ENCODE data around the gene PSD2.
A peak's percentile ranks its signal among the peaks of the same experiment; 100 is the strongest.

The PSD2 gene

DNA sequence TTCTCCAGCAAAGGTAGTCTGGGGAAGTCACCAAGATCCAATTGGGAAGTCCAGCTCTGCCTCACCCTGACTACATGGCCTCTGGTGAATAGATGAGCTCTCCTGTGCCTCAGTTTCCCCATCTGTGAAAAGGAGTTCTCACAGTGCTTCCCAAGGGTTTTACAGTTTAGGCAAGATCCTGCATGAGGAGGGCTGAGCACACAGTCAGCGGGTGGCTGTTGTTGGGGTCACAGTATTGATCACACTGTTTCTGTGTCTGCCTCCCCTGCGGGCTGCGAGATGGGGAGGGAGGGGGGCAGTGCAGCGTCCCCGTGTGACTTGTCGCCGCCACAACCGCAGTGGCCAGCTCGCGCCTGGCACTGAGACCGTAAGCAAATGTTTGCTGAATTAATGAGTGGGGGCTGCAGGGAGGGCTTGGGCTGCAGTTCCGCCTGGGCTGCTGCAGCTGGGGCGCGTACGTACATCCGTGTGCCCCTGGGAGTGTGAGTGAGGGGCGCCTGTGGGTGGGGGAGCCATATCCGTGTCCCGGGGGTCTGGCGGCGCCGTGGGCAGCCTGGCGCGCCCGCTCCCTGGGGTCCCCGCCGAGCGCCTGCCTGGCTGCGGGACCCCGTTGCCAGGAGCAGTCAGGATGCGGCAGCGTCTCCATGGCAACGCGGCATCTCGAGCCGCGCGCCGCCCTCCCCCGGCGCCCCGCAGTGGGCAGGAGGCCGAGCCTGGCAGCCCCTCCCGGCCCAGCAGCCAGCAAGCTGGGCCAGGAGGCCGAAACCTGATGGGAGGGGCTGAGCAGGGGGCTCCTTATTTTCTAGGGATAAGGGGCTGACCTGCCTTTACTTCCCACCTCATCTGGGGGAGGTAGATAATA lies 31.4 kb upstream of the PSD2 start:
- DNase-seq, result no peak

DNA sequence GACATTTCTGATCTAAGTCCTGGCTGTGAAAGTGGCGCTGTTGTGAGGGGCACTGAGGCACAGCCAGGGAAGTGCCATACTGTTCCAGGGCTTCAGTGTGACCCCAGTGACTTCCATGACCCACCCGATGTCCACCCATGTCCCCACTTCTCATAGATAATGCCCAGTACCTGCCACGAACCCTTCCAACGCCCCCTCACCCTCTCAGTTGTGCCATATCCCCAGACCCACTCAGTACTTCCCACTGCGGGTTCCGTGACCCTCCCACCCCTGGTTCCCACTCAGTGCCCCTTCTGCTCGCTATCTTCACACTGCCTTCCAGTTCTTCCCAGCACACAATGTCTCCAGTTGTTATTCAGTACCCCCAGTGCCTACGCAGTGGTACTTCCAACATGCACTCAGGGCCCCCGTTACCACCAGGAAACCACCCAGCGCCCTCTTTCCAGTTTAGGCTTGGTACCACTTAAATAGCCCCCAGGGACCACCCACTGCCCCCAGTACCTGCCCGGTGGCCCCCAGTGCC lies 30.7 kb upstream of the PSD2 start:
- no peak for DNase-seq

DNA sequence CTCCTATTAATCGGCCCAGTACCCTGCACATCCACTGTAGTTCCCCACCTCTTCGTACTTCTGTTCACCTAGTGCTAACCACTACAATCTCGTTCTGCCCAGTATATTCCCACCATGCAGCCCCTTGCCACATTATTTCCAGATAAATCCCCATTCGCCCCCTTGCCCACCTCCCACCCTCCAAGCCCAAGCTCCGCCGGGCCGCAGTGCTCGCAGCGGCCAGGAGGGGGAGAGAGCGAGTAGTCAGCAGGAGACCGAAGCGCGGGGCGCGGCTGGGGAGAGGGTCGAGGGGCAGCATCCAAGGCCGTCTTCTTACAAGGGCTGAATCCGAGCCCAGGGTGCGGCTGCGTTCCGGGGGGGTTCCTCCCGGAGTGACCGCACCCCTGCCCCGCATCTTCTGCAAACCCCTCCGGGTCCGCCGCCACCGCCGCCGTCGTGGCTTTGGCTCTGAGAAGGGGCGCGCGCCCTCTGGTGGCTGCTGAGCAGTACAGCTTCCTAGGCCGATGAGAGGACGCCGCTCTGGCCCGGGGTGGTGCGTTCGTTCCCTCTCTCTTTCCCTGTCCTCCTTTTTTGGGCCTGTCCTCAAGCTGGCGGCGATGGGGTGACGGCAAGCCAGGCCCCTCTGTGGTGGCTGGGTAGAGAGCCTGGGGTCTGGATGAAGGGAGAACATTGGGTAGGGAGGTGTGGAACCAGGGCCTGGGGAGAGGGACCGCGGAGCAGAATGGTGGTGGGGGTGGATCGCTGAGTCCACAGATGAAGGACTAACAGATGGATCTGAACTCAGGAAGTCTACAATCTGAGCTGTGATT lies 30.0 kb upstream of the PSD2 start:
- DNase-seq, result peak; percentile 55 to 86

DNA sequence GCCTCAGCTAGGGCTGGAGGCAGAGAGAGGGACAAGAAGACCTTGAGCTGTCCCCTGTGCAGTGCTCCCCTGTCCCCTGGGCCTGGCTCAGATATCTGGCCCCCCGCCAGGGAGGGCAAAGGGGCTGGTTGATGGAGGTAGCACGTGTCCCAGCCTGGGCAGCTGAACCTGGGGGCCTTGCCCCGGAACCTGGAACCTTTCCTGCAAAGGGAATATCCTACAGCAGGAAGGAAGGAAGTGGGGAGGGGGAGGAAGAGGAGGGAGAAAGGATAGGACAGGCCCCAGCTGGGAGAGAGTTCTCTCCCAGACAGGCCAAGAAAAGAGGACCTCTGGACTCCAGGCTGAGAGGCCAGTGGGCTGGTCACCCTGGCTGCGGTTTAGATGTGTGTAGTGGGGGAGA lies 27.6 kb upstream of the PSD2 start:
- no peak for DNase-seq

DNA sequence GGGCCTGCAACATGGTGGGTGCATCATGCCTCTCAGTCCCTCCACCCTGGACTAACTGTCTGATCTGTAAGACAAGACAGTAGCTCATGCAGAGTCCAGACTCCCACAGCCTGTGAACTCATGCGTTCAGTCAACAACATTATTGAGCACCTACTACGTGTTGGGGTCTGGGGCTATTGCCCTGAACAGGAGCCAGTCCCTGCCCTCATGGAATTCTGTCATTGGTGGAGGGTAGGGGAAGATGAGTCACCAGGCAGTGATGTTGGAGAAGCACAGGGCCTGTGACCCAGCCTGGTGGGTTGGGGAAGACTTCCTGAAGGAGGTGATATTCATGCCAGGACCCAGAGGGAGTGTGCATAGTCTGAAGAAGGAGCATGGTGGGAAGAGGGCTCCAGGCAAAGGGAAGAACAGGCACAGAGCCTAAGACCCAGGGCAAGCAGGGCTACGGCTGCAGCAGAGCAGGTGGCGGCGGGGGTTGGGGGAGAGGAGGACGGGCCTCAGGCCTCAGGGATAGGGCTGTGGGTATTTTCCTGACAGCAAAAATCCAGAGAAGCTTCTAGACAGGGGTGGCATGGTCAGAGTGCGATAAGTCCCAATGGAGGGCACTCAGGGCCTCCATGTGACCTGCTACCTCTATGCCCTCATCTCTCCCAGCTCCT lies 26.7 kb upstream of the PSD2 start:
- DNase-seq, result peak in 1 of 2 donors; percentile 36

- DNase-seq, result no peak
Observed at GRCh38 chr5:139769477-139769876, 26.1 kb upstream of the PSD2 start.

DNA sequence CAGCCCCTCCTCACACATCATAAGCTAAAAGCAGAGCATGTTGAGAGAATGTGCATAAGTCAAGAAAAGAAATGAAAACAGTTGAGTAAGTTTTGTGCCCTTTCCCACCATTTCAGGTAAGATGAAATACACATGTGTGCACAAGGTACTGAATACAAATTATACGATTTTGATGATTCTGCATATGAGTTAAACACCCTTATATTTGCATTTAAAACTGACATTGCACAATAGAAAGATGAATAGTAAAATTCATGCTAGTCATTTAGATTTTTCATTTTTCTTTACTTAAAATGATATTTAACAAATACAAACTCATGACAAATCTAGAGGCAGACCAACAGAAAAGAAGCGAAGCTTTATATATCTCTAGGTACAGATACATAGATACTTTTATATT lies 24.9 kb upstream of the PSD2 start:
- DNase-seq, result no peak

DNA sequence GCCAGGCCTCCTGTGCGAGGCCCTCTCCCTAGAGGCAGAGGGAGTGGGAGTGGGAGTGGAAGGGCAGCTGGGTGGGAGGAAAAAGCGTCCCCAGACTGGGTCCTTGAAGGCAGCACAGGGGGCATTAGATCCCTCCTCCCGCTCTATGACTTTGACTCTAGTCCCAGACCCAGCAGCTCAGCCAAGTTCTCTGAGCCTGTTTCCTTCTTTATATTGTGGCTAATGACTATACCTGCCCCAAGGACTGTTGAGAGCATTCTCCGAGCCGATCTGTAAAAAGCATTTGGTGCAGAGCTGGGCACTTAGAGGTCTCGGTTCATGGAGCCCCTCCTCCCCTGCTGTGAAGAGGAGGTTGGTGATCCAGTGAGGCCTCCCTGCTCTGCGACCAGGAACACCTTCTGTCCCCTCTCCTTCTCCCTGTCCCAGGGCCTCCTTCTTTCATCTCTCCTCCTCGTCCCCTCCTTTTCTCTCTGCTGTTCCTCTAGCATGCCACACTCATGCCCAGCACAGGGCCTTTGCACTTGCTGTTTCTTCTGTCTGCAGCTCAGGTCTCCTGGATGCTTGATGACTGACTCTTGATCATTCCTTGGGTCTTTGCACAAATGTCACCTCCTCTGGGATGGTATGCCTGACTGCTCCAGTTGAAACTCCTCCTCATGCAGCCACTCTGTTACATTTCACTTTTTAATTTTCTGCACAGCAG lies 23.4 kb upstream of the PSD2 start:
- no peak for DNase-seq

DNA sequence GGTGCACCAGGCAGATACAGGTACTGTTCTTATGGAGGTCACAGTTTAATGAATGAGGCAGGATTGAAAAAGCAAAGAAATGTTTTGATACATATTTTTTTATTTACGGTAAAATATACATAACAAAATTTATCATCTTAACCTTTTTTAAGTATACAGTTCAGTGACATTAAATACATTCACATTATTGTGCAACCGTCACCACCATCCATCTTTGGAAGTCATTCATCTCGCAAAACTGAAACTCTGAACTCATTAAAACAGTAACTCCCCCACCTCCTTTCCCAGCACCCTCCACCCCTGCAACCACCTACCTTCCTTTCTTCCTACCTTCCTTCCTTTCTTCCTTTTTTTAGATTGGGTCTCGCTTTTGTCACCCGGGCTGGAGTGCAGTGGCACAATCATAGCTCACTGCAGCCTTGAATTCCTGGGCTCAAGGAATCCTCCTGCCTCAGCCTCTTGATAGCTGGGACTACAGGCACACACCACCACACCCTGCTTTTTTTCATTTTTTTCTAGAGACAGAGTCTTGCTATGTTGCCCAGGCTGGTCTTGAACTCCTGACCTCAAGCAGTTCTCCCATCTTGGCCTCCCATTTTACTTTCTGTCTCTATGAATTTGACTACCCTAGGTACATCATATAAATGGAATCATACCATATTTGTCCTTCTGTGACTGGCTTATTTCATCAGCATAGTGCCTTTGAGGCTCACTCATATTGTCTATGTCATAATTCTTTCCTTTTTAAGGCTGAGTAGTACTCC lies 22.5 kb upstream of the PSD2 start:
- DNase-seq, result no peak

DNA sequence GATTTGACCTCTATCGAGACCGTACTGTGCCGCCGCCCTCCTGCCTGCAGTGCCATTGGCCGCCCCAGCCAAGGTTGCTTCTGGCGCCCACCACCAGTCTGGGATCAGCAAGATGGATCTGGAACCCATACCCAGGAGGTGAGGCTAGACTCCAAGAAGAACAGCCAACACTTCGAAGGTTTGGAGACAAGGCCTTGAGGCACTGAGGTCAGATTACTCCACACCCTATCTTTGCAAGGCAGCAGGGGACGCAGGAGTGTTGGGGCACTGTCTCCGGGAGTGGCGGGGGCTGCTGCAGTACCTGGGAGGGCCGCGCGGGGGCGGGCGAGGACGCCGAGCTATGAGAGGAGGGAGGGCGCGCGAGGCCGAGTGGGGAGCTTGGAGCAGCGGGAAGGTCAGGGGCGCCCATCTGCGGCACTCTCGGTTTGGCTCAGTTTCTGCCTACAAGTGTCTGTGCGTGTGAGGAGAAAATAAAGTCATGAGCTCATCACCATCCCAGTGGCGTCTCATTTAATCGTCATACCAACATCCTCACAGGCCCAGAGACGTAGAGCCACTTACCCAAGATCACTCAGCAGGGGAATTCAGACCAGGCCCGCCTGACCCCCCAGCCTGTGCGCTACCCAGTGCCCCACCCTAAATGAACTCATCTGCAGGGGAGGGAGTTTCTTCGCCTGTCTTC lies 20.5 kb upstream of the PSD2 start:
- peak; percentile 84 to 91 for DNase-seq

DNA sequence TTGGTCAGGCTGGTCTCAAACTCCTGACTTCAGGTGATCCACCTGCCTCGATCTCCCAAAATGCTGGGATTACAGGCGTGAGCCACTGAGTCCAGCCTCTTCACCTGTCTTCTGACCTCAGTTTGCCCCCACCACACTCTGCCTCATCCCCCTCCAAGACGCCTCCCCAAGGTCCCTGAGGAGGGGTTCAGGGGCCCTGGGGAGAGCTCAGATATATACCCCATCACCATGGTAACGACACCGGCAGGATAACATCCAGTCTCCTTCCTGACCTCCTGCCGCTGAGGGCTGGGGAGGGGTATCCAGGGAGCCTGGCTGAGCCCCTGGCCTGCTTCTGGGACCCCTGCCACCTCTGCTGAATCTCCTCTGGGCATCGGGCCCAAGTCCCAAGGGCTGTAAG lies 19.7 kb upstream of the PSD2 start:
- DNase-seq, result no peak

GRCh38 chr5:139776861-139777260 lies 18.7 kb upstream of the PSD2 start:
- DNase-seq, result no peak

GRCh38 chr5:139783436-139783965 lies 12.1 kb upstream of the PSD2 start:
- DNase-seq, result no peak

GRCh38 chr5:139784488-139784887 lies 11.1 kb upstream of the PSD2 start:
- no peak for DNase-seq

DNA sequence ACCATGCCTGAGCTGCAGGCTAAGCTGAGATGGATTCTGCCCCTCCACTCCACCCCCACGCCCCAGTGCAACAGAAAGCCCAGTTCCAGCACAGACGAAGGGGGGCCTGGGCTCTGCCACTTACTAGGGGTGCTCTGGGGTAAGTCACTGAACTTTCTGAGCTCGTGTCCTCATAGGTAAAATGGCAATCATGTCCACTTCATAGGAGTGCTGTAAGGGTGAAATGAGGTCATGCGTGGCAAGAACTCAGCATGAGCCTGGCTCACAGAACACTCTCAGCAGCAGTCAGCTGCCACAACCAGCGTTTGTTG lies 8.4 kb upstream of the PSD2 start:
- DNase-seq, result no peak

DNA sequence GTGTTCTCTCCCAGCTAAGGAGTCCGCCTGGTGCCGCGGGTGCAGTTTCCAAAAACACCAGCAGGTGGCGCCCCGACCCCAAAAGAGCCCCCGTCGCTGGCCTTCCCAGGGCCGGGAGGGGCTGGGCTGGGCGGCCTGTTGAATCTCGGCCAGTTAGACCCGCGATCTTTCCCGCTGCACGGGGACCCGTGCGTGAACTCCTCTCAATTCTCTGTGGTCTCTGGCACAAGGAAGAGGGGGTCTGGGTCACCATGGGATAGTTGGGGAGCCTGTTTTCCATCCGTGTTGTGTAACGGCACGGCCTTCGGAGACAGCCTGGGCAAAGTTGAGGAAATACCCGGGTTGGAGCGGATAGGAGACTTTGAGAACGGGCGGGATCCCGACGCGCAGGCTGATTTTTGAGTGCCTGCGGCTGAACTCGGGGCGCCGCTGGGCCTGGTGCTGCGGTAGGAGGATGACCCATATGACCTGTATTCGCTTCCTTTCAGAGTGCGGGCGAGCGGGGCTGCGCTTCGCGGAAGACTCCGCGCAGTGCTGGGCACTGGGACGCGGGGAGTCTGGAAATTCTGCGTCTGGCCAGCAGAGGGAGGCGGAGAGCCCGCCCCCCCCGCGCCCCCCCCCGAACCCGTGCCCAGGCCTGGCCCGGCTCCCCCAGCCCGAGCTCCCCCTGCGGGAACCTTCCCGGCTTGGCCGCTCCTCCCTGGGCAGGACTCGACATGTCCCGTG lies 7.9 kb upstream of the PSD2 start:
- peak; percentile 48 to 96 for DNase-seq

DNA sequence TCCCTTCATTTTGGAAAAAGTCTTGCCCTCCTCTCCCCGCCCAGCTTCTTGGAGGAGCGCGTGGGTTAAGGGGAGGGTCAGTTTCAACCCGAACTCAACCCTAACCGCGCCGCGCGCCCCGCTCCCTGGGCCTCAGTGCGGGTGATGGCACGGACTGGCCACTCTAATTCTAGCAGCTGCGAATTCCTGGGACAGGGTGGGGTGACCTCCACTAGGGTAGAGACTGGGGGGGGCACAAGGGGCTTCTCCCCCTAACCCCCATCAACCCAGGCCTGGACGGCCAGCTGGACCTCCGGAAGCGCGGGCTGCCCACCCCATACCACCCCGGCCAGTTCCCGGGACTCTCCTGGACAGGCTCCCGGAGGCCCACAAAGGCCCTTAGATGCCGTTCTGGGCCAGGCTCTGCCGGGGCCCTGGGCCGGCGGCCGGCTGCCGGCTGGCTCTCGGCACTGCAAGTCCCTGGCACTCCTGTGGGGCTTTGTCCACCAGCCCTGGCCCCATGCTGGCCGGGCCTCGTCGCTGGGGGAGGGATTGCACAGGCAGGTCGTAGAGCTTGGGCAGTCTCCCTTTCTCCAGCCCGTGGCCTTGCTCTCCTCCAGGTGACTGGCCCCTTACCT lies 7.2 kb upstream of the PSD2 start:
- DNase-seq, result no peak

DNA sequence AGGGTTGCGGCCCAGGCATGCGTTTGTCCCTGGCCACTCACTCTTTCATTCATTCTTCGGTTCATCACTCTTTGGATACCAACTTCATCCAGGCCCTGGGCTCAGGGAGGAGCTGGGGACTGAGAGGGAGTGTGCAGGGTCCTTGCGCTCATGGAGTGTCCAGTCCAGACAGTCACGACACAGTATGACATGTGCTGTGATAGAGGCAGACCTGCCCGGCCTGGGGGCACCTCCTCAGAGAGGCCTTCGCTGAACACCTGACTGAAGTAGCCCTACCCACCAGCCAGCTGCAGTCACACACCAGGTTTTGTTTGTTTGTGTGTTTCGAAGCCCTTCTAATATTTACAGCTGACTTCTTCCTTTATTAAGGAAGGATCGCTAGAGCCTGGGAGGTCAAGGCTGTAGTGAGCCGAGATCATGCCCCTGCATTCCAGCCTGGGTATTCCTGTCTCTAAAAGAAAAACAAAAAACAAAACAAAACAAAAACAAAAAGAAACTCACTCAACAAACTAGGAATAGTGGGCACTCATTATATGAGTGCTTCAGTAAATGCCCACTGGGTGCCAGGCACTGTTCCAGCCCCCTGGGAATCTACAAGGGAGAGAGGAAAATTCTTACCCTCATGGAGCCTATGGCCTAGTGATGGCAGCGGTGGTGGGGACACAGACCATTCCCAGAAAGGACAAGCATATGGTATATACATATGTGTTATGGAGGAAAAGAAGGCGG lies 6.3 kb upstream of the PSD2 start:
- DNase-seq, result no peak

GRCh38 chr5:139789845-139790189 lies 5.8 kb upstream of the PSD2 start:
- DNase-seq, result no peak

GRCh38 chr5:139792218-139792617 lies 3.4 kb upstream of the PSD2 start:
- no peak for DNase-seq

All from inflammatory macrophage treated with lipopolysaccharide for 1 hour (primary cell).